ENCODE results near the gene LMCD1. TPM values are rescaled to one million over a fixed set of nuclear protein-coding genes. Genes with fewer than 3 reads are reported as not detected.

The LMCD1 gene
- total and polyA plus RNA-seq, 2 donors (not counting 1 experiment from before 2014, with no cell fraction given): 1.4 to 4.9 TPM

DNA sequence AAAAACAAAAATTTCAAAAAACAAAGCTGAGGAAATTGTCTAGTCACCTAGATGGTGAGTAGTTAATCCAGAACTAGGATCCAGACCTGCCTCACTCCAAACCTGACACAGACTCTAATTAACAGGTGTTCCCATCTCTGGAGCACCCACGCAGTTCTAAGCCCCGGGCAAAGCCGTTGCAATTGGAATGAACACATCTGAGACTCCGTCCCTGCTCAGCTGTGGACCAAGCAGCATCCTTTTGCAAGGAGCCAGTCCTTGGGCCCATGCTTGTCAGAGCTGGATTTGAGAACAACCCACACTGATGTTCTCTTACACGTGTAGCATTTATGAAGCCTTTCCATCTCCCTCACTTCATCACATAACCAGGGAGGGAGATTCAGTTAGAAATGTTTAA, 54.8 kb downstream of the LMCD1 start:
- Mint-ChIP-seq H3K4me1 (no peaks in the 10 kb centered on the region), H3K9me3 (ENCODE audit: insufficient read depth) (no peaks in the 10 kb centered on the region), H3K4me3 (no peak overlapping the region), H3K27ac (no peak overlapping the region), H3K27me3 (no peaks in the 10 kb centered on the region)
- Histone ChIP-seq H3K27me3 (replicated peaks in 1 of 4; ENCODE audit: control extremely low read depth in 1 of 4, control insufficient read depth in 3 of 4, insufficient read depth in 4 of 4, low read length in 3 of 4) (no peaks in the 10 kb centered on the region), H3K36me3 (replicated peaks in 1 of 2; ENCODE audit: control extremely low read depth in 1 of 2, control insufficient read depth in 1 of 2, extremely low read depth in 1 of 2, insufficient read depth in 2 of 2, low read length in 1 of 2) (no peaks in the 10 kb centered on the region), H3K4me3 (ENCODE audit: control extremely low read depth in 1 of 5, extremely low read depth in 1 of 5, insufficient read depth in 1 of 5, low read depth in 2 of 5, low read length in 4 of 5) (no peak overlapping the region), H3K9me3 (ENCODE audit: control extremely low read depth in 1 of 3, control insufficient read depth in 2 of 3, insufficient read depth in 1 of 3, low read length in 2 of 3) (peaks cover 0 to 2% (median 0%) of the 10 kb centered on the region in 3 donors), H3K4me2 (replicated peaks; ENCODE audit: low read depth, low read length, poor library complexity, severe bottlenecking) (no peak overlapping the region), H3K27ac (ENCODE audit: low read length in 2 of 2) (no peak overlapping the region), H4K20me1 (ENCODE audit: control insufficient read depth, insufficient read depth, low read length, poor library complexity, severe bottlenecking) (no peaks in the 10 kb centered on the region), H2AFZ (ENCODE audit: insufficient read depth, low read depth, low read length, poor library complexity, severe bottlenecking) (no peak overlapping the region), H3K9ac (ENCODE audit: low read length) (no peak overlapping the region), H3K4me1 (ENCODE audit: control insufficient read depth in 2 of 2, insufficient read depth in 2 of 2, low read length in 2 of 2) (no peaks in the 10 kb centered on the region), H3K79me2 (ENCODE audit: control insufficient read depth, insufficient read depth, low read length) (no peaks in the 10 kb centered on the region)
- DNase-seq: no peak
- 95% methylated on average over 4 of the region's 5 CpGs for WGBS (ENCODE audit: insufficient coverage)
- TF ChIP-seq EZH2 (IDR thresholded peaks at IDR 0.05; ENCODE audit: borderline replicate concordance, insufficient read depth, low read depth, low read length, poor library complexity, severe bottlenecking): no peak
- TF ChIP-seq, protein P1, sequence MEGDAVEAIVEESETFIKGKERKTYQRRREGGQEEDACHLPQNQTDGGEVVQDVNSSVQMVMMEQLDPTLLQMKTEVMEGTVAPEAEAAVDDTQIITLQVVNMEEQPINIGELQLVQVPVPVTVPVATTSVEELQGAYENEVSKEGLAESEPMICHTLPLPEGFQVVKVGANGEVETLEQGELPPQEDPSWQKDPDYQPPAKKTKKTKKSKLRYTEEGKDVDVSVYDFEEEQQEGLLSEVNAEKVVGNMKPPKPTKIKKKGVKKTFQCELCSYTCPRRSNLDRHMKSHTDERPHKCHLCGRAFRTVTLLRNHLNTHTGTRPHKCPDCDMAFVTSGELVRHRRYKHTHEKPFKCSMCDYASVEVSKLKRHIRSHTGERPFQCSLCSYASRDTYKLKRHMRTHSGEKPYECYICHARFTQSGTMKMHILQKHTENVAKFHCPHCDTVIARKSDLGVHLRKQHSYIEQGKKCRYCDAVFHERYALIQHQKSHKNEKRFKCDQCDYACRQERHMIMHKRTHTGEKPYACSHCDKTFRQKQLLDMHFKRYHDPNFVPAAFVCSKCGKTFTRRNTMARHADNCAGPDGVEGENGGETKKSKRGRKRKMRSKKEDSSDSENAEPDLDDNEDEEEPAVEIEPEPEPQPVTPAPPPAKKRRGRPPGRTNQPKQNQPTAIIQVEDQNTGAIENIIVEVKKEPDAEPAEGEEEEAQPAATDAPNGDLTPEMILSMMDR (IDR thresholded peaks at IDR 0.05): no peak
- intact Hi-C loops (cut with micrococcal nuclease): no loop called here
- ChIA-PET POLR2A (no interaction called here), CTCF (interaction anchor here (0.6 to 1.2 kb wide), 3 partner anchors 20 to 112 kb away, joined by 3 read pairs; no protein-coding TSS in a partner anchor)
- ATAC-seq (ENCODE audit: low read depth): no peak

GRCh38 chr3:8557298-8557697, 55.7 kb downstream of the LMCD1 start:
- ATAC-seq (ENCODE audit: low read depth): no peak
- 89% methylated on average over 2 of the region's 4 CpGs for WGBS (ENCODE audit: insufficient coverage)

More at GRCh38 chr3:8557298-8557697, 55.7 kb downstream of the LMCD1 start:
- DNase-seq: no peak
- peaks cover 0 to 2% (median 0%) of the 10 kb centered on the region in 3 donors for H3K9me3 ChIP-seq (ENCODE audit: control extremely low read depth in 1 of 3, control insufficient read depth in 2 of 3, insufficient read depth in 1 of 3, low read length in 2 of 3)
- H3K4me3 ChIP-seq (ENCODE audit: control extremely low read depth in 1 of 5, extremely low read depth in 1 of 5, insufficient read depth in 1 of 5, low read depth in 2 of 5, low read length in 4 of 5): no peak overlapping the region
- H3K79me2 ChIP-seq (ENCODE audit: control insufficient read depth, insufficient read depth, low read length): no peaks in the 10 kb centered on the region
- TF ChIP-seq, protein P1 (IDR thresholded peaks at IDR 0.05): no peak
- TF ChIP-seq EZH2 (IDR thresholded peaks at IDR 0.05; ENCODE audit: borderline replicate concordance, insufficient read depth, low read depth, low read length, poor library complexity, severe bottlenecking): no peak
- no peak overlapping the region for H3K4me2 ChIP-seq (replicated peaks; ENCODE audit: low read depth, low read length, poor library complexity, severe bottlenecking)
- no peaks in the 10 kb centered on the region for H3K27me3 ChIP-seq (replicated peaks in 1 of 4; ENCODE audit: control extremely low read depth in 1 of 4, control insufficient read depth in 3 of 4, insufficient read depth in 4 of 4, low read length in 3 of 4)
- ChIA-PET CTCF (no interaction called here), POLR2A (no interaction called here)
- Mint-ChIP-seq H3K27me3 (no peaks in the 10 kb centered on the region), H3K27ac (no peak overlapping the region), H3K9me3 (ENCODE audit: insufficient read depth) (no peaks in the 10 kb centered on the region), H3K4me3 (no peak overlapping the region), H3K4me1 (no peaks in the 10 kb centered on the region)
- H3K27ac ChIP-seq (ENCODE audit: low read length in 2 of 2): no peak overlapping the region
- H2AFZ ChIP-seq (ENCODE audit: insufficient read depth, low read depth, low read length, poor library complexity, severe bottlenecking): no peak overlapping the region
- intact Hi-C loops (cut with micrococcal nuclease): no loop called here
- no peak overlapping the region for H3K9ac ChIP-seq (ENCODE audit: low read length)
- H3K36me3 ChIP-seq (replicated peaks in 1 of 2; ENCODE audit: control extremely low read depth in 1 of 2, control insufficient read depth in 1 of 2, extremely low read depth in 1 of 2, insufficient read depth in 2 of 2, low read length in 1 of 2): no peaks in the 10 kb centered on the region
- H4K20me1 ChIP-seq (ENCODE audit: control insufficient read depth, insufficient read depth, low read length, poor library complexity, severe bottlenecking): no peaks in the 10 kb centered on the region
- H3K4me1 ChIP-seq (ENCODE audit: control insufficient read depth in 2 of 2, insufficient read depth in 2 of 2, low read length in 2 of 2): no peaks in the 10 kb centered on the region
